Mammary microvascular endothelial cell (primary cell): Measurements from ENCODE around the gene SCYGR7. TPM values are rescaled to one million over a fixed set of nuclear protein-coding genes. Genes with fewer than 3 reads are reported as not detected.

Experiments
- total RNA-seq: library from RNA; depleted of rRNA; stranded (reverse); fragments of >200 nt; gene quantifications from 2 replicates; pipeline ENCODE4 v1.2.3, GENCODE V29; 2015

SCYGR7 gene
- total RNA-seq = not detected in 2 replicates

GRCh38 chr2:227728035-227728434, at the start of gene SCYGR7:
TSS of gene SCYGR7 (plus strand) at chr2:227728335. CDS start at chr2:227728335, 0 bp downstream.

GRCh38 chr2:227717687-227718567, 10.2 kb upstream of the SCYGR7 start, which contains the start of gene SLC19A3:
TSS of gene SLC19A3 (minus strand) at chr2:227718028. CDS start at chr2:227702318, 15,710 bp downstream.

GRCh38 chr2:227724394-227725039, 3.6 kb upstream of the SCYGR7 start, which contains the start of gene SCYGR6:
TSS of gene SCYGR6 (minus strand) at chr2:227724757. CDS start at chr2:227724757, 0 bp downstream.

GRCh38 chr2:227745594-227745993, 17.5 kb downstream of the SCYGR7 start, which contains the start of gene SCYGR8:
TSS of gene SCYGR8 (plus strand) at chr2:227745894. CDS start at chr2:227745894, 0 bp downstream.

Other genes with a start within 250 kb of the SCYGR7 start
- gene SCYGR2, start 129.4 kb upstream of the SCYGR7 start, total RNA-seq = not detected in 2 replicates
- not detected in 2 replicates for gene SCYGR3, start 113.5 kb upstream of the SCYGR7 start, total RNA-seq
- gene SCYGR4, start 110.8 kb upstream of the SCYGR7 start, total RNA-seq = not detected in 2 replicates
- gene SCYGR5, start 61.5 kb upstream of the SCYGR7 start, total RNA-seq = not detected in 2 replicates
- gene SLC19A3, start 10.3 kb upstream of the SCYGR7 start, total RNA-seq = not detected in 2 replicates
- gene SCYGR6, start 3.6 kb upstream of the SCYGR7 start, total RNA-seq = not detected in 2 replicates
- not detected in 2 replicates for gene SCYGR8, start 17.6 kb downstream of the SCYGR7 start, total RNA-seq
- 4.6 and 6.5 TPM in 2 replicates for gene CCL20, start 85.5 kb downstream of the SCYGR7 start, total RNA-seq
- gene DAW1, start 143.3 kb downstream of the SCYGR7 start, total RNA-seq = 0.20 and 0.25 TPM in 2 replicates